Parathyroid adenoma (tissue), 2 donors: Measurements from ENCODE around the gene CAMSAP1.

ENCODE experiments used
- H2AFZ ChIP-seq: fragments of 300-600 bp; sonication (generic); one replicate; pipeline ENCODE4 v1.7.0; 2017; ENCODE audit warnings: antibody characterized with exemption, mild to moderate bottlenecking
- H3K27ac ChIP-seq: fragments of 300-600 bp; sonication (generic); one replicate; pipeline ENCODE4 v1.7.0; 2017
- H3K27me3 ChIP-seq: fragments of 300-600 bp; sonication (generic); one replicate; pipeline ENCODE4 v1.7.0; 2017; ENCODE audit warnings: low read length; ENCODE audit not compliant: control insufficient read depth, insufficient read depth
- H3K36me3 ChIP-seq: fragments of 300-600 bp; sonication (generic); one replicate; pipeline ENCODE4 v1.7.0; 2017; ENCODE audit warnings: low read length; ENCODE audit not compliant: control insufficient read depth, insufficient read depth
- H3K4me1 ChIP-seq: fragments of 300-600 bp; sonication (generic); one replicate; pipeline ENCODE4 v1.7.0; 2017; ENCODE audit warnings: control low read depth
- H3K4me2 ChIP-seq: fragments of 300-600 bp; sonication (generic); one replicate; pipeline ENCODE4 v1.7.0; 2017; ENCODE audit warnings: low read length
- H3K4me3 ChIP-seq: fragments of 300-600 bp; sonication (generic); one replicate; pipeline ENCODE4 v1.7.0; 2017; ENCODE audit warnings: low read depth, low read length
- H3K79me2 ChIP-seq: fragments of 300-600 bp; sonication (generic); one replicate; pipeline ENCODE4 v1.7.0; 2017; ENCODE audit warnings: control low read depth
- H3K9ac ChIP-seq: fragments of 300-600 bp; sonication (generic); one replicate; pipeline ENCODE4 v1.7.0; 2017; ENCODE audit warnings: mild to moderate bottlenecking
- H3K9me3 ChIP-seq: fragments of 300-600 bp; sonication (generic); one replicate; pipeline ENCODE4 v1.7.0; 2017; ENCODE audit warnings: low read length; ENCODE audit not compliant: control insufficient read depth
- CTCF ChIP-seq: fragments of 300-600 bp; sonication (generic); IDR thresholded peaks from one replicate; pipeline ENCODE4 v1.7.0; 2017; ENCODE audit warnings: antibody characterized with exemption, mild to moderate bottlenecking
- donor health status: primary hyperparathyroidism.

Gene CAMSAP1, protein sequence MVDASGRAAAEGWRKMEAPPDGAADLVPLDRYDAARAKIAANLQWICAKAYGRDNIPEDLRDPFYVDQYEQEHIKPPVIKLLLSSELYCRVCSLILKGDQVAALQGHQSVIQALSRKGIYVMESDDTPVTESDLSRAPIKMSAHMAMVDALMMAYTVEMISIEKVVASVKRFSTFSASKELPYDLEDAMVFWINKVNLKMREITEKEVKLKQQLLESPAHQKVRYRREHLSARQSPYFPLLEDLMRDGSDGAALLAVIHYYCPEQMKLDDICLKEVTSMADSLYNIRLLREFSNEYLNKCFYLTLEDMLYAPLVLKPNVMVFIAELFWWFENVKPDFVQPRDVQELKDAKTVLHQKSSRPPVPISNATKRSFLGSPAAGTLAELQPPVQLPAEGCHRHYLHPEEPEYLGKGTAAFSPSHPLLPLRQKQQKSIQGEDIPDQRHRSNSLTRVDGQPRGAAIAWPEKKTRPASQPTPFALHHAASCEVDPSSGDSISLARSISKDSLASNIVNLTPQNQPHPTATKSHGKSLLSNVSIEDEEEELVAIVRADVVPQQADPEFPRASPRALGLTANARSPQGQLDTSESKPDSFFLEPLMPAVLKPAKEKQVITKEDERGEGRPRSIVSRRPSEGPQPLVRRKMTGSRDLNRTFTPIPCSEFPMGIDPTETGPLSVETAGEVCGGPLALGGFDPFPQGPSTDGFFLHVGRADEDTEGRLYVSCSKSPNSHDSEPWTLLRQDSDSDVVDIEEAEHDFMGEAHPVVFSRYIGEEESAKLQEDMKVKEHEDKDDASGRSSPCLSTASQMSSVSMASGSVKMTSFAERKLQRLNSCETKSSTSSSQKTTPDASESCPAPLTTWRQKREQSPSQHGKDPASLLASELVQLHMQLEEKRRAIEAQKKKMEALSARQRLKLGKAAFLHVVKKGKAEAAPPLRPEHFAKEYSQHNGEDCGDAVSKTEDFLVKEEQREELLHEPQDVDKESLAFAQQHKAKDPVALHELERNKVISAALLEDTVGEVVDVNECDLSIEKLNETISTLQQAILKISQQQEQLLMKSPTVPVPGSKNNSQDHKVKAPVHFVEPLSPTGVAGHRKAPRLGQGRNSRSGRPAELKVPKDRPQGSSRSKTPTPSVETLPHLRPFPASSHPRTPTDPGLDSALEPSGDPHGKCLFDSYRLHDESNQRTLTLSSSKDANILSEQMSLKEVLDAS (N-terminal part only)

DNA sequence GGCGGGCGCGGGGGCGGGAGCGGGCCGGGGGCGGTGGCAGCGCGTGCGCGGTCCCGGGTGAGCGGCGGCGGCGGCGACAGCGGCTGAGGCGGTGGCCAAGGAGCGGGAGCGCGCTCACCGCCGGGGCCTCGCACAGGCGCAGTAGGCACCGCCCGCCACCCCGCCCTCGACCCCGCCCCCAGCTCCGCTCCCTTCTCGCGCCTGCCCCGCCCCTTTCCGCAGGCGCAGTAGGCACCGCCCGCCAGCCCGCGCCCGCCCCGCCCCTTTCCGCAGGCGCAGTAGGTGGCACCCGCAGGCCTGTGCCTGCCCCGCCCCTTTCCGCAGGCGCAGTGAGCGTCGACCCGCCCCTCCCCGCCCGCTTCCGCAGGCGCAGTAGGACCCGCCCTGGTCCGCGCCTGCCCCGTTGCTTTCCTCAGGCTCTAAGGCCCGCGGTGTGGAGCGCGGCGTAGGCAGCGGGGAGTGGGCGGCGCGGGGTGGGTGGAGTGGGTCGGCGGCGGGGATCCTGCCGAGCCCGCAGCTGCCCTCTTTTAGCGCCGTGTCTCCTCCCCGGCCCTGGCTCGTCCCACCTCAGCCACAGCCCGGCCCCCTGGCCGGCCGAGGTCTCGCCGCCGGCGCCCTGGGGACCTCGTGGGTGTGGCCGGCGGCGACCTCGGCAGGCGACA, at the start of gene CAMSAP1:
Gene CAMSAP1 (minus strand): TSS at position 116 of the 662 bp plus-strand sequence. CDS start 387 bp downstream, outside the sequence.
- H3K27me3 ChIP-seq: no peaks in the 10 kb centered on the region
- peak within 1 kb of the TSS; percentile 96 for H3K4me2 ChIP-seq
- no peaks in the 10 kb centered on the region for H3K4me1 ChIP-seq
- H3K79me2 ChIP-seq: peaks cover 17% of the 10 kb centered on the region
- H3K36me3 ChIP-seq: no peaks in the 10 kb centered on the region
- H3K9ac ChIP-seq: no peak within 1 kb of the TSS
- peak within 1 kb of the TSS; percentile 12 for H3K27ac ChIP-seq
- H3K4me3 ChIP-seq: peak within 1 kb of the TSS; percentile 69
- no peaks in the 10 kb centered on the region for H3K9me3 ChIP-seq
- H2AFZ ChIP-seq: peak within 1 kb of the TSS; percentile 85
- no peak for TF ChIP-seq CTCF

- no peak overlapping the region for H3K27ac ChIP-seq
- H2AFZ ChIP-seq: no peak overlapping the region
- TF ChIP-seq CTCF: no peak
- no peak overlapping the region for H3K9ac ChIP-seq
- H3K79me2 ChIP-seq: peaks cover 5% of the 10 kb centered on the region
- peaks cover 12% of the 10 kb centered on the region for H3K4me1 ChIP-seq
- H3K27me3 ChIP-seq: no peaks in the 10 kb centered on the region
- no peaks in the 10 kb centered on the region for H3K36me3 ChIP-seq
- no peak overlapping the region for H3K4me3 ChIP-seq
- H3K9me3 ChIP-seq: no peaks in the 10 kb centered on the region
- no peak overlapping the region for H3K4me2 ChIP-seq
These were observed 49.4 kb upstream of the CAMSAP1 start for GRCh38 chr9:135956802-135957174.

- H3K4me2 ChIP-seq: no peak overlapping the region
- H3K9ac ChIP-seq: no peak overlapping the region
- H3K79me2 ChIP-seq: peaks cover 5% of the 10 kb centered on the region
- peaks cover 15% of the 10 kb centered on the region for H3K4me1 ChIP-seq
- H3K27me3 ChIP-seq: no peaks in the 10 kb centered on the region
- TF ChIP-seq CTCF: no peak
- H3K9me3 ChIP-seq: no peaks in the 10 kb centered on the region
- H3K4me3 ChIP-seq: no peak overlapping the region
- no peak overlapping the region for H3K27ac ChIP-seq
- no peaks in the 10 kb centered on the region for H3K36me3 ChIP-seq
- H2AFZ ChIP-seq: no peak overlapping the region
These were observed 48.8 kb upstream of the CAMSAP1 start for GRCh38 chr9:135955934-135956801.

GRCh38 chr9:135952664-135953206, 45.4 kb upstream of the CAMSAP1 start:
- H3K27ac ChIP-seq: peak overlapping the region; percentile 73
- no peak overlapping the region for H2AFZ ChIP-seq
- H3K9ac ChIP-seq: no peak overlapping the region

More at GRCh38 chr9:135952664-135953206, 45.4 kb upstream of the CAMSAP1 start:
- Histone ChIP-seq H3K4me3 (no peak overlapping the region), H3K9me3 (no peaks in the 10 kb centered on the region), H3K36me3 (no peaks in the 10 kb centered on the region), H3K4me2 (no peak overlapping the region), H3K4me1 (peaks cover 13% of the 10 kb centered on the region), H3K27me3 (no peaks in the 10 kb centered on the region), H3K79me2 (no peaks in the 10 kb centered on the region)
- TF ChIP-seq CTCF: no peak
